ENCODE results near the gene SH3D19.
"Not testable (repeated sequence)": the region's sequence is repeated elsewhere in the genome, so short reads cannot be mapped to it uniquely, and the experiment has no call there.

SH3D19 gene

GRCh38 chr4:151291485-151291884, 33.9 kb downstream of the SH3D19 start:
- in situ Hi-C loops (cut with HindIII; ENCODE audit: low sequenced_read_pairs) = no loop called here
- TF ChIP-seq CTCF (IDR thresholded peaks at IDR 0.05; ENCODE audit: low read depth, low read length, missing control alignments) = no peak
- DNase-seq (ENCODE audit: low read depth) = no peak
- no peak overlapping the region for H3K4me3 ChIP-seq (ENCODE audit: low read depth, low read length)

- in situ Hi-C loops (cut with HindIII; ENCODE audit: low sequenced_read_pairs) = no loop called here
- DNase-seq (ENCODE audit: low read depth) = no peak
- H3K4me3 ChIP-seq (ENCODE audit: low read depth, low read length) = no peak overlapping the region
- no peak for TF ChIP-seq CTCF (IDR thresholded peaks at IDR 0.05; ENCODE audit: low read depth, low read length, missing control alignments)
Measured at GRCh38 chr4:151287409-151287808, 38.0 kb downstream of the SH3D19 start.

GRCh38 chr4:151284534-151285245, 40.7 kb downstream of the SH3D19 start:
- no peak for TF ChIP-seq CTCF (IDR thresholded peaks at IDR 0.05; ENCODE audit: low read depth, low read length, missing control alignments)
- in situ Hi-C loops (cut with HindIII; ENCODE audit: low sequenced_read_pairs) = no loop called here
- DNase-seq (ENCODE audit: low read depth) = no peak
- H3K4me3 ChIP-seq (ENCODE audit: low read depth, low read length) = no peak overlapping the region

- H3K4me3 ChIP-seq (ENCODE audit: low read depth, low read length) = no peak within 1 kb of the TSS
- TF ChIP-seq CTCF (IDR thresholded peaks at IDR 0.05; ENCODE audit: low read depth, low read length, missing control alignments) = peak; percentile 80
- peak; percentile 20 for DNase-seq (ENCODE audit: low read depth)
- in situ Hi-C loops (cut with HindIII; ENCODE audit: low sequenced_read_pairs) = no loop called here
Measured at GRCh38 chr4:151276787-151277562, 48.4 kb downstream of the SH3D19 start, which contains the start of gene PRSS48. PRSS48 (plus strand) TSS chr4:151277161; CDS start chr4:151277173, 12 bp downstream.

- H3K4me3 ChIP-seq (ENCODE audit: low read depth, low read length); DNase-seq (ENCODE audit: low read depth); in situ Hi-C loops (cut with HindIII; ENCODE audit: low sequenced_read_pairs): not testable (repeated sequence)
Measured at GRCh38 chr4:151268905-151269304, 56.5 kb downstream of the SH3D19 start.

- in situ Hi-C loops (cut with HindIII; ENCODE audit: low sequenced_read_pairs) = no loop called here
- no peak for TF ChIP-seq CTCF (IDR thresholded peaks at IDR 0.05; ENCODE audit: low read depth, low read length, missing control alignments)
- H3K4me3 ChIP-seq (ENCODE audit: low read depth, low read length) = no peak overlapping the region
- DNase-seq (ENCODE audit: low read depth) = no peak
Measured at GRCh38 chr4:151267822-151268535, 57.4 kb downstream of the SH3D19 start.

Data from astrocyte of the cerebellum (primary cell).